Colonic mucosa (tissue), 4 donors: ENCODE measurements around the gene SLC22A3. TPM values are rescaled to one million over a fixed set of nuclear protein-coding genes. Genes with fewer than 3 reads are reported as not detected.

Experiments used
- DNase-seq: peaks from one replicate; pipeline ENCODE4 v3.0.0-alpha.2; 2020
- H3K27ac ChIP-seq: fragments of 200-600 bp; one replicate; pipeline ENCODE4 v1.8.0; 2021
- H3K27me3 ChIP-seq: fragments of 200-600 bp; one replicate; pipeline ENCODE4 v1.8.0; 2021
- H3K36me3 ChIP-seq: fragments of 200-600 bp; one replicate; pipeline ENCODE4 v1.8.0; 2021
- H3K4me1 ChIP-seq: fragments of 200-600 bp; one replicate; pipeline ENCODE4 v1.8.0; 2021; ENCODE audit warnings: mild to moderate bottlenecking
- H3K4me3 ChIP-seq: fragments of 200-600 bp; one replicate; pipeline ENCODE4 v1.8.0; 2021
- H3K9ac ChIP-seq, 2 donors: one replicate each; pipeline ENCODE4 v1.7.0; 2013; ENCODE audit warnings: control low read depth in 2 of 2, low read depth in 2 of 2, low read length in 2 of 2
- H3K9me3 ChIP-seq: fragments of 200-600 bp; one replicate; pipeline ENCODE4 v1.8.0; 2021
- intact Hi-C: fragments of 100-400 bp; cut with DNase I; formaldehyde crosslinking; loops from one replicate; pipeline ENCODE4 v1.14.1; 2022
- total RNA-seq, 2 donors: library from RNA; stranded (reverse); fragmentation: NEBNext Ultra II Directional in 1 of 2; extraction: Animal tissue kit (Norgen Biotek cat#: 25700) in 1 of 2; gene quantifications; one replicate each; pipeline ENCODE4 v1.2.1, GENCODE V29; 2021
- TF ChIP-seq, protein P1 (sequence below): fragments of 200-600 bp; IDR thresholded peaks from one replicate; pipeline ENCODE4 v1.8.0; 2022; ENCODE audit warnings: antibody characterized with exemption, mild to moderate bottlenecking
- donor health status: healthy.
- donor health status: DM: no; HTN: no; CAD: no.
- donor health status: DM: no; HTN: no; CAD: no.

The SLC22A3 gene
- total RNA-seq, 2 donors from 2014 or later: 2.1 to 2.5 TPM

GRCh38 chr6:160329188-160329587 is 19.0 kb upstream of the SLC22A3 start:
- TF ChIP-seq, protein P1, sequence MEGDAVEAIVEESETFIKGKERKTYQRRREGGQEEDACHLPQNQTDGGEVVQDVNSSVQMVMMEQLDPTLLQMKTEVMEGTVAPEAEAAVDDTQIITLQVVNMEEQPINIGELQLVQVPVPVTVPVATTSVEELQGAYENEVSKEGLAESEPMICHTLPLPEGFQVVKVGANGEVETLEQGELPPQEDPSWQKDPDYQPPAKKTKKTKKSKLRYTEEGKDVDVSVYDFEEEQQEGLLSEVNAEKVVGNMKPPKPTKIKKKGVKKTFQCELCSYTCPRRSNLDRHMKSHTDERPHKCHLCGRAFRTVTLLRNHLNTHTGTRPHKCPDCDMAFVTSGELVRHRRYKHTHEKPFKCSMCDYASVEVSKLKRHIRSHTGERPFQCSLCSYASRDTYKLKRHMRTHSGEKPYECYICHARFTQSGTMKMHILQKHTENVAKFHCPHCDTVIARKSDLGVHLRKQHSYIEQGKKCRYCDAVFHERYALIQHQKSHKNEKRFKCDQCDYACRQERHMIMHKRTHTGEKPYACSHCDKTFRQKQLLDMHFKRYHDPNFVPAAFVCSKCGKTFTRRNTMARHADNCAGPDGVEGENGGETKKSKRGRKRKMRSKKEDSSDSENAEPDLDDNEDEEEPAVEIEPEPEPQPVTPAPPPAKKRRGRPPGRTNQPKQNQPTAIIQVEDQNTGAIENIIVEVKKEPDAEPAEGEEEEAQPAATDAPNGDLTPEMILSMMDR: no peak
- no peaks in the 10 kb centered on the region for H3K4me1 ChIP-seq
- H3K36me3 ChIP-seq: no peaks in the 10 kb centered on the region
- H3K4me3 ChIP-seq: no peak overlapping the region
- DNase-seq: no peak
- no peaks in the 10 kb centered on the region for H3K9me3 ChIP-seq
- no peaks in the 10 kb centered on the region for H3K27me3 ChIP-seq
- H3K27ac ChIP-seq: no peak overlapping the region
- H3K9ac ChIP-seq: no peak overlapping the region
- intact Hi-C loops: no loop called here

GRCh38 chr6:160330619-160331018 is 17.6 kb upstream of the SLC22A3 start:
- no peak overlapping the region for H3K27ac ChIP-seq
- H3K9me3 ChIP-seq: no peaks in the 10 kb centered on the region
- no peak for DNase-seq
- no peaks in the 10 kb centered on the region for H3K4me1 ChIP-seq
- intact Hi-C loops: no loop called here
- no peak overlapping the region for H3K9ac ChIP-seq
- no peaks in the 10 kb centered on the region for H3K36me3 ChIP-seq
- TF ChIP-seq, protein P1: no peak
- H3K4me3 ChIP-seq: no peak overlapping the region
- no peaks in the 10 kb centered on the region for H3K27me3 ChIP-seq

GRCh38 chr6:160331204-160331603 is 17.0 kb upstream of the SLC22A3 start:
- TF ChIP-seq, protein P1: no peak

GRCh38 chr6:160331753-160332152 is 16.4 kb upstream of the SLC22A3 start:
- TF ChIP-seq, protein P1: no peak
- Histone ChIP-seq H3K4me1 (no peaks in the 10 kb centered on the region), H3K27ac (no peak overlapping the region), H3K27me3 (no peaks in the 10 kb centered on the region), H3K36me3 (no peaks in the 10 kb centered on the region), H3K9ac (no peak overlapping the region), H3K9me3 (no peaks in the 10 kb centered on the region), H3K4me3 (no peak overlapping the region)
- no peak for DNase-seq
- intact Hi-C loops: no loop called here

More at GRCh38 chr6:160331204-160331603, 17.0 kb upstream of the SLC22A3 start:
- no peak overlapping the region for H3K9ac ChIP-seq
- H3K4me3 ChIP-seq: no peak overlapping the region
- no peaks in the 10 kb centered on the region for H3K4me1 ChIP-seq
- H3K27me3 ChIP-seq: no peaks in the 10 kb centered on the region
- no peak overlapping the region for H3K27ac ChIP-seq
- intact Hi-C loops: no loop called here
- no peak for DNase-seq
- H3K36me3 ChIP-seq: no peaks in the 10 kb centered on the region
- H3K9me3 ChIP-seq: no peaks in the 10 kb centered on the region

DNA sequence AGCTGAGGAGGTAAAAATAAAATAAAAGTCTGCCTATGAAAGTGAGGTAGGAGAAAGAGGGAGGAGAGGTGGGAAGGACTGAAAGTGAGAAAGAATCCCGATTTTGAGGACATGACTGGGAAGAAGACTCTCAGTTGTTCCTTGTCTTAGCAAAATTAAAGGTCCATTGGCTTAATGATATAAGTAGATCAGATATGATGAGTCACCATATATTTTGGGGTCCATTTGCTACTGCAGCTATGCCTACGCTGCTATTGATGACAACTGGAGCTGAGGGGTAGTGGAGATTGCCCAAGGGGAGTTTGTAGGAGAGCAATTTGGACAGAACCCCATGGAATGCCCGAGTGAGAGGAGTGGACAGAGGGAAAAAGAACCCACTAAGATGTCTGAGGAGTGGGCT is 15.1 kb upstream of the SLC22A3 start:
- intact Hi-C loops: no loop called here

More for the DNA sequence above, 15.1 kb upstream of the SLC22A3 start:
- H3K9me3 ChIP-seq: no peaks in the 10 kb centered on the region
- H3K4me3 ChIP-seq: no peak overlapping the region
- no peak overlapping the region for H3K27ac ChIP-seq
- no peak overlapping the region for H3K9ac ChIP-seq
- no peaks in the 10 kb centered on the region for H3K4me1 ChIP-seq
- no peak for DNase-seq
- no peaks in the 10 kb centered on the region for H3K27me3 ChIP-seq
- H3K36me3 ChIP-seq: no peaks in the 10 kb centered on the region
- TF ChIP-seq, protein P1: no peak
